PFSK-1 (cell line): ENCODE data around the gene KDM3A.

Experiments used
- POLR2AphosphoS5 ChIP-seq: IDR thresholded peaks from 2 replicates; pipeline ENCODE4 v1.6.1; 2012; ENCODE audit warnings: low read depth, mild to moderate bottlenecking, control low read depth, low read length, moderate library complexity
- REST ChIP-seq, 2 experiments: IDR thresholded peaks; 2 replicates each; pipeline versions ENCODE4 v1.6.1 to v1.8.0; 2011 to 2012; ENCODE audit warnings: low read depth in 2 of 2, low read length in 2 of 2, control low read depth in 1 of 2, inconsistent platforms in 1 of 2, mild to moderate bottlenecking in 1 of 2, moderate library complexity in 1 of 2; ENCODE audit not compliant: insufficient read depth in 1 of 2
- SIN3A ChIP-seq: IDR thresholded peaks from 2 replicates; pipeline ENCODE4 v1.6.1; 2012; ENCODE audit warnings: mild to moderate bottlenecking, low read length, moderate library complexity, borderline replicate concordance; ENCODE audit not compliant: insufficient read depth
- TAF1 ChIP-seq: IDR thresholded peaks from 2 replicates; pipeline ENCODE4 v1.6.1; 2012; ENCODE audit warnings: low read length, control low read depth, borderline replicate concordance; ENCODE audit not compliant: insufficient read depth

GRCh38 chr2:86398500-86399474, 42.4 kb upstream of the KDM3A start:
- TF ChIP-seq TAF1 (no peak), REST (IDR thresholded peaks at IDR 0.05; ENCODE audit: insufficient read depth in 1 of 2, low read depth in 2 of 2, low read length in 2 of 2) (no peak), SIN3A (no peak), POLR2AphosphoS5 (no peak)
